ENCODE data around the gene SPIRE2.

Gene SPIRE2

GRCh38 chr16:89796104-89796503 is 32.2 kb upstream of the SPIRE2 start:
- H3K27me3 ChIP-seq (ENCODE audit: low read depth, low read length), result no peaks in the 10 kb centered on the region
- no peak overlapping the region for H3K4me2 ChIP-seq (ENCODE audit: low read length)
- peaks cover 54% of the 10 kb centered on the region for H3K36me3 ChIP-seq (replicated peaks; ENCODE audit: low read depth, low read length)
- H3K79me2 ChIP-seq (ENCODE audit: low read length), result 0 out of 2 replicates have a peak, but pooled peaks cover 2% of the 10 kb centered on the region
- H3K9me3 ChIP-seq (ENCODE audit: insufficient read depth, low read length), result no peaks in the 10 kb centered on the region
- H3K4me3 ChIP-seq (ENCODE audit: low read length), result no peak overlapping the region
- TF ChIP-seq EZH2phosphoT487 (IDR thresholded peaks at IDR 0.05; ENCODE audit: low read depth) (no peak), CTCF (IDR thresholded peaks at IDR 0.05; ENCODE audit: low read depth, low read length) (no peak)
- H3K9ac ChIP-seq (ENCODE audit: low read length), result no peak overlapping the region
- H2AFZ ChIP-seq (ENCODE audit: low read depth, low read length), result no peak overlapping the region
- no peaks in the 10 kb centered on the region for H3K4me1 ChIP-seq (ENCODE audit: low read length)
- H4K20me1 ChIP-seq (ENCODE audit: insufficient read depth, low read length), result 0 out of 2 replicates have a peak, but pooled peaks cover 2% of the 10 kb centered on the region
- no peak overlapping the region for H3K27ac ChIP-seq (ENCODE audit: low read length)

- H4K20me1 ChIP-seq (ENCODE audit: insufficient read depth, low read length), result 0 out of 2 replicates have a peak, but pooled peaks cover 2% of the 10 kb centered on the region
- no peaks in the 10 kb centered on the region for H3K4me1 ChIP-seq (ENCODE audit: low read length)
- no peak overlapping the region for H2AFZ ChIP-seq (ENCODE audit: low read depth, low read length)
- H3K27ac ChIP-seq (ENCODE audit: low read length), result no peak overlapping the region
- H3K9ac ChIP-seq (ENCODE audit: low read length), result no peak overlapping the region
- peaks cover 48% of the 10 kb centered on the region for H3K36me3 ChIP-seq (replicated peaks; ENCODE audit: low read depth, low read length)
- H3K27me3 ChIP-seq (ENCODE audit: low read depth, low read length), result no peaks in the 10 kb centered on the region
- no peak overlapping the region for H3K4me2 ChIP-seq (ENCODE audit: low read length)
- H3K79me2 ChIP-seq (ENCODE audit: low read length), result 0 out of 2 replicates have a peak, but pooled peaks cover 2% of the 10 kb centered on the region
- TF ChIP-seq CTCF (IDR thresholded peaks at IDR 0.05; ENCODE audit: low read depth, low read length), result no peak
- no peak for TF ChIP-seq EZH2phosphoT487 (IDR thresholded peaks at IDR 0.05; ENCODE audit: low read depth)
- H3K9me3 ChIP-seq (ENCODE audit: insufficient read depth, low read length), result no peaks in the 10 kb centered on the region
- no peak overlapping the region for H3K4me3 ChIP-seq (ENCODE audit: low read length)
Observed at GRCh38 chr16:89798126-89798525, 30.1 kb upstream of the SPIRE2 start.

DNA sequence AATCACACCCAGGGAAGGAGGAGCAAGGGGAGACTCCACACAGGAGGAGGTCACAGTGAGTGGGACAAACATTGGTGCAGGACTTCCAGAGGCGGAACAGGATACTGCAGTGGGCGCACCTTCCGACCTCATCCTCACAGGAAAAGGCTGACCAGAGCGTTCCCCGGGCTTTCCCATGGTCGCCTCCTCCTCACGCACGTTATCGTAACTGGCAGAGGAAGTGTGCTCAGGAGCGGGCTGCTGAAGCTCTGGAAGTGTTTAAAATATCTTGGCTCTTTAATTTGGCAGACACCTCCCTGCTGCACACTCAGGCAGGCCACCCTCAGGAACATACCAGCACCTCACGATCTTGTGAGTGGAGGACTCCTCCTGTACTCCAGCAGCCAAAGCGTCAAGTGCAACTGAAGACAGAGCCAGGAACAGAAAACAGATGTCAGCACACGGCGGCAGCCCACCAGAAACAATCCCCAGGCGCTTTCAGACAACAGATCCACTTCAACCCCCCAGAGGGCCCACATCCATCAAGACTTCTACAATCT is 29.4 kb upstream of the SPIRE2 start:
- Histone ChIP-seq H4K20me1 (ENCODE audit: insufficient read depth, low read length) (0 out of 2 replicates have a peak, but pooled peaks cover 2% of the 10 kb centered on the region), H3K36me3 (replicated peaks; ENCODE audit: low read depth, low read length) (peaks cover 52% of the 10 kb centered on the region), H3K4me3 (ENCODE audit: low read length) (no peak overlapping the region), H2AFZ (ENCODE audit: low read depth, low read length) (no peak overlapping the region), H3K79me2 (ENCODE audit: low read length) (0 out of 2 replicates have a peak, but pooled peaks cover 2% of the 10 kb centered on the region), H3K27me3 (ENCODE audit: low read depth, low read length) (no peaks in the 10 kb centered on the region), H3K27ac (ENCODE audit: low read length) (no peak overlapping the region), H3K9ac (ENCODE audit: low read length) (no peak overlapping the region), H3K9me3 (ENCODE audit: insufficient read depth, low read length) (no peaks in the 10 kb centered on the region), H3K4me2 (ENCODE audit: low read length) (no peak overlapping the region), H3K4me1 (ENCODE audit: low read length) (no peaks in the 10 kb centered on the region)
- no peak for TF ChIP-seq CTCF (IDR thresholded peaks at IDR 0.05; ENCODE audit: low read depth, low read length)

GRCh38 chr16:89801800-89802199 is 26.5 kb upstream of the SPIRE2 start:
- H3K27me3 ChIP-seq (ENCODE audit: low read depth, low read length), result no peaks in the 10 kb centered on the region
- no peak overlapping the region for H2AFZ ChIP-seq (ENCODE audit: low read depth, low read length)
- H3K9me3 ChIP-seq (ENCODE audit: insufficient read depth, low read length), result no peaks in the 10 kb centered on the region
- 0 out of 2 replicates have a peak, but pooled peaks cover 2% of the 10 kb centered on the region for H4K20me1 ChIP-seq (ENCODE audit: insufficient read depth, low read length)
- no peak overlapping the region for H3K9ac ChIP-seq (ENCODE audit: low read length)
- TF ChIP-seq EZH2phosphoT487 (IDR thresholded peaks at IDR 0.05; ENCODE audit: low read depth) (no peak), CTCF (IDR thresholded peaks at IDR 0.05; ENCODE audit: low read depth, low read length) (no peak)
- H3K36me3 ChIP-seq (replicated peaks; ENCODE audit: low read depth, low read length), result peaks cover 50% of the 10 kb centered on the region
- no peaks in the 10 kb centered on the region for H3K79me2 ChIP-seq (ENCODE audit: low read length)
- no peak overlapping the region for H3K4me3 ChIP-seq (ENCODE audit: low read length)
- no peak overlapping the region for H3K4me2 ChIP-seq (ENCODE audit: low read length)
- H3K4me1 ChIP-seq (ENCODE audit: low read length), result no peaks in the 10 kb centered on the region
- H3K27ac ChIP-seq (ENCODE audit: low read length), result no peak overlapping the region

All from OCI-LY3 (cell line).